RCC 7860 (cell line): Measurements from ENCODE around the gene ABLIM1.

Source experiments
- DNase-seq: peaks from one replicate; pipeline ENCODE4 v3.0.0-alpha.2; 2015; ENCODE audit warnings: low spot score
- FAIRE-seq: peaks from 2 replicates; lab custom pipeline; 2012; peaks lifted over from hg19 to GRCh38; lab: Jason Lieb, UNC

ABLIM1 gene

DNA sequence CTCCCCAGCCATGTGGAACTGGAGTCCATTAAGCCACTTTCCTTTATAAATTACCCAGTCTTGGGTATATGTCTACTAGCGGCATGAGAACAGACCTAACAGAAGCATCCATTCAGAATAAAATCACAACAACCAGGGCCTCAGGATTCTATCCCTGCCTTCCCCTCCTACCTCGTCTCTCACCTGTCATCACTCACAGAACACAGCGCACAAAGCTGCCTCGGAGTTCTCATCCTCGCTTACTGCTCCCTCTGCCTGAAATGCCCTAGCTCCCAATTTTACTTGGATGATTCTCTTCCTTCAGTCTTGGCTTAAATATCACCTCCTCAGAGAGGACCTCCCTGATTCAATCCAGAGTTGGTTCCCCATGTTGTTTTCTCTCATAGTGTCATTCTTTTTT, 183.1 kb downstream of the ABLIM1 start:
- DNase-seq (no peak), FAIRE-seq (no peak)

DNA sequence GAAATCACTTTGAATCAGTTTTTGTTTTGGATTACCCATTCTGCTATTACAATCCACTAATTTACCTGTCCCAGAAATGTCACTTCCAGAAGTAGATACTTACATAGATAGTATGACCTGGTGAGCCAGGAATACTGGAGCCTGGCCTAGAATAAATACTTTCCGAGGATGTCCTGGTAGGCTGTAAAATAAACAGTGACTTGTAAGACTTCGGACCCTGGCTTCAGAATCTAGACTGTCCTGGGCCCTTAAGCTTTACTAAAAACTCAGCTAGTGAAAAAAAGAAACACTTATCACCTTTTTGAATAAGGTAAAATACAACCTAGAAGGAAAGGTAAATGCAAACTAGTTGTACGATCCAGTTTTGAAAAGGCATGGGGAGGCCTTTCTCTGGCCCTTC, 184.3 kb downstream of the ABLIM1 start:
- no peak for DNase-seq
- FAIRE-seq, result no peak

DNA sequence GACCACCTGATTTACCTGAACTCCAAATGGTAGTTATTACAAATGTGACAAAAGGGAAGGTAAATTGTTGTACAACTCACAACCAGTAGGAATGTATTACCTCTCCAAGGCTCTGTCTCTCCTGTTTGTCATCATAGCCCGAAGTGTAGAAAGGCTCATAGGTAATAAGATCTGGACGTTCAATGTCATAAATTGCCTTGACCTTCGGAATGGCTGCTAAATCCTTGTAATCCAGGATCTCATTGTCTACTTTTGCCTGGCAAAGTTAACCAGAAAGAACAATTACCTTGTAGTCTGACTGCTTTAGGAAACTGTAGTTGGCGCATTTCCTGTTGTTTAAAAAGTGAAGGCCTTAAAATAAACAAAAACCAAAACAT, 185.2 kb downstream of the ABLIM1 start:
- DNase-seq (no peak), FAIRE-seq (no peak)

DNA sequence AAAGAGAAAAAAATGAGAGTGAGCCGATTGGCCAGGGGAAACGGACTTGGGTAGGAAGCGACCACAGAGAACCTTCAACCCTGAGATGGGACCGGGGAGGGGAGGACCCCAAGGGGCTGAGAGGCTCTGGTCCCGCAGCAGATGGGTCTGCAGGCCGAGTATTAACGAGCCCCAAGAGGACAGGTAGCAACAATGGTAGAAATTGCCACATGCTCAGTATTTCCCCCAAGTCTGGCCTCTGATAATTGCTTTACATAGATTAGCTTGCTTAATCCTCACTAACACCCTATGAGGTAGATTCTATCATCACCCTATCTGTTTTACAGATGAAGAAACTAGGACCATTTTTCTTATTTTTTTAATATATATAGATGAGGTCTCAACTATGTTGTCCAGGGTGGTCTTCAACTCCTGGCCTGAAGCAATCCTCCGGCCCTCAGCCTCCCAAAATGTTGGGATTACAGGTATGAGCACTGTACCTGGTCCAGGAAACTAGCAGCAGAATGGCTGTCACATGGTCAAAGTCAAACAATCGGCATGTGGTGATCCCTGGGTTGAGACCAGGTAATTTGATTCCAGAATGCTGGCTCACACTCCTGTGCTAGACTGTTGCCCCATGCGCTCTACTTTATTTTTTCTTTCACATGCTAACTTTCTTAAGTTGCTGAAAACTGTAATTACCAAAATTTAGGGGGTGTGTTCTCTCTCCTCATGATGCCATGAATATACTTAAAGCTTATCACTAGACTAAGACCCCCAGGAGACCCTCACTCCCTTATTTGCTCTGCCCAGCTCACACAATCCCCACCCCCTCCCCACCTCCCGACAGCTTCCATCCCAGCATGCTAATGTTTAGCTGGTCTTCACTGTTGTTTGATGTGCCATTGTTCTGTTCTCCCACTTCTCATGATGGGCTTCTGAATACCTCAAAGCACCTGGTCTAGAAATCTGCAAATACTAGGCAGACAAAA, 185.9 kb downstream of the ABLIM1 start:
- FAIRE-seq (no peak), DNase-seq (no peak)

DNA sequence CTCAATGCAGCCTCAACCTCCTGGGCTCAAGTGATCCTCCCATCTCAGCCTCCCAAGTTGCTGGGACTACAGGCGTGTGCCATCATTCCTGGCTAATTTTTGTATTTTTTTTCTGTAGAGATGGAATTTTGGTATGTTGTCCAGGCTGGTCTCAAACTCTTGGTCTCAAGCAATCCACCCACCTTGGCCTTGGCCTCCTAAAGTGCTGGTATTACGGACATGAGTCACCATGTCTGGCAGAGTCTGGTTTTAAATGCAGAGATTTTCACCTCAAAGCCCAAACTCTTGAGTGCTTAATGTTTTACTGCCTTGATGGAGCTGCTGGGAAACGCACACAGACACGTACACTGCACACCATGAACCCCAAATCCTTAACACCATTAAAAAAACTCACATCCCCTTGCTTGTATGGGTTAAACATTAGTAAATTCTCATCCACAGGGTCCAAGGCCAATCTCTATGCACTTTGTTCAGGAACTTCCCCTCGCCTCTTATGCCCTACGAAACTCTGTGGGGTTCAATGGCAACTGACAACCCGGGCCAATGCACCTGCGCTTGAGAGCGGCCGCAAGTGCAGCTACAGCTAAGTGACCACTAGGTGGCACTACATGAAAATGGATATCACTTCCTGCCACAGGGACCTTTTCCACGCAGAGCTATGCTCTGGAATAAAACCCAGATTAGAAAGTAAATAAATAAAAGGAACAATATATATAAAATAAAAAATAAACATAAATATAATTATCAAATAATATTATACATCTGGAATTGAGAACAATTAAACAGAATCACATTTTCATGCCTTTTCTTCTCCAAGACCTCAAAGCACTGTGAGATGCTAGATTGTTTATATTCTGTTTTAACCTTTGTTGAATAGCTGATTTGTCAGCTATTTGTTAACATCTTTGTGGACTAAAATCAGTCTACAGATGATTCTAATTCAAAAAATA, 186.8 kb downstream of the ABLIM1 start:
- peak; percentile 54 for DNase-seq
- peak; percentile 87 for FAIRE-seq

DNA sequence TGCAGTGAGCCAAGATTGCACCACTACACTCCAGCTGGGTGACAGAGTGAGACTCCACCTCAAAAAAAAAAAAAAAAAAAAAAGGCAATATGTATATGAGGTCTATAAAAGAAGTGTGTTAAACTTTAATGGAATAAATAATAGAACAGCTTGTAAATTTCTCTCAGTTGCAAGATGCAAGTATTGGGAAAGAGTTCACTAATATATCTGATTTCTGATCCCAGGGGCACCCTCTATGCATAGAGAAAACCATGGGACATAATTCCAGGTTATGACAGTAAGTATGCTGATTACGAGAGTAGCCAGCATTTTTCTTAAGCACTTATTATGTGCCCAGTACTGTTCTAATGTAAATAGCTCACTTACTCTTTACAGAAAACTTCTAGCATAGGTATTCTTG, 187.7 kb downstream of the ABLIM1 start:
- FAIRE-seq (no peak), DNase-seq (no peak)

DNA sequence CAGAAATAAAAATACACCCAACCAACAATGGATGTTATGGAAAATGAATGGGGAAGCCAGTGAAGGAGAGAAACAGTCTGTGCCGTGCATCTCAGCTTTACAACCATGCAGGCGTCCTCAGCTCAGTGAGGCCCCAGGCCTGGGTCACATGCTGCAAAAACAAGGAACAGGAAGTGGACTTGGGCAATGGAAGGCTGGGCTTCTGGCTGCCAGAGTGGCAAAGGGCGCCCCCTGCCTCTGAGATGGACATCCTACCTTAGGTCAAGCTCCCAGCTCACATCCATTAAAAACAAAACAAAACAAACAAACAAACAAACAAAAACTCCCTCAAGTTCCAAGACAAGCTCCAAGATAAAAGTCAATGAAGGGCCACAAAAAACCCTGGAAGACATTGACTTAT, 199.1 kb downstream of the ABLIM1 start:
- DNase-seq (peak; percentile 26), FAIRE-seq (no peak)

DNA sequence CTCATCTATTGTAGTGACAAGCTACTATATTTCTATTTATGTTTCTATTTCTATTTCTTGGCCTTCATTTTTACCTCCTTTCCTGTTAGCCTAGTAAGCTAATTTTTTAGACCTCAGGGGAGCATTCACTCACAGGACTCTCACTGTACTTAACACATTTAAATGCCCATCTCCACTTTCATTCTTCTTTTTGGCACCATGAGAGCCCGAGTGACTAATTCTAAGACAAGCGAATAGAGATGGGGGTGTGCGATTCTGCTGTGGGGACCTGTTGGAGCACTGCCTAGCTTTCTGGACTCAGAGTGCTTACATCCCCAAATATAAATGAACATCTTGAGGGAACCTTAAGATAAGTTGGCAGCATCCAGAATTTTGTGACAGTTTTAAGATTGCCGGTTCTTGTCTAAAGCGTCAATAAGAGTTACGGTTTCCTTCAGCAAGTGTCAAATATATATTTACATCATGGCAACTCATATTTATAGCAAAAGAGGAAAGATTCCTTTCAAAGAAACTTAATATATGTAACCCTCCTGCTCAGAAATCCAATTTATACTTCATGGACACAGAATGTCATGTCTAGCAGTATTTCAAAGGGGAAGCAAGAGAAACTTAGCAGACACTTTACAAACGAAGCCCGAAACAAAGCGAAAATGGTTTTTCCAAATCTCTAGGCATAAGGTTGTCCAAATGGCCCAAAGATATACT, 199.7 kb downstream of the ABLIM1 start:
- no peak for FAIRE-seq

DNA sequence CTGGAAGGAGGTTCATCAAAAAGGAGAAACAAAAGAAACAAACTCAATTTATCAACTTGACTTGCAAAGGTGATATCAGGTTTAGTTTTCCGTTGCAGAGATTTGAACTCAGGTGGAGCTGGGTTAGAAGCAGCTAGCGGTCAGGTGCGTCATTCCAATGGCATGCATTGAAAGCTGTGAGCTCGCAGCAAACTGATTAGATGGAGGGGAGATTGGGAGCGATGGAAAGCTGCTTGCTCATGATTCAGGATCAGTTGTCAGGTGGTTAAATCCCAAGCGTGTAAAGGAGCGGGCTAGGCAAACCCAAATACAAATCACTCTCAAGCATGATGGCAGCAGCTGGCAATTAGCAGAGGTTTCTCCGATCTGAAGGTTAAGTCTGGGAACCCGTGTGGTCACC, 204.5 kb downstream of the ABLIM1 start:
- no peak for FAIRE-seq

More for the DNA sequence above, 199.7 kb downstream of the ABLIM1 start:
- no peak for DNase-seq

DNA sequence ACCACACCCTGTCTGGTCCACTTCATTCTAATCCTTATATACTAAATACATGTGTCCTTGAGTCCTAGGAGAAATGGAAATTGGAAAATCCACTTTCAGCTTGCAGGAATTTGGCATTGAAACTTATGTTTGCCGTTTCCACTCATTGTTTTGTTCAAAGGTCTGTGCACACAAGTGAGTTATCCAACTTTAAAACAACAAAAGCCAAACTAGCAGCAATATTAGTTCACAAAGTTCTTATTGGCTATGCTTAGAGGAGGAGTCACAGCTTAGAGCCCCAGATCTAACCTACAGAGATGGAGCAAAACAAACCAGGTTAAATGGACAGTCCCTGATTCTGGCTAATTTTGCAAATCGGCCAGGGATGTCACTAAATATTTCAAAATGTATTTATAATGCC, 209.2 kb downstream of the ABLIM1 start:
- DNase-seq (no peak), FAIRE-seq (no peak)

More for the DNA sequence above, 204.5 kb downstream of the ABLIM1 start:
- DNase-seq, result no peak

DNA sequence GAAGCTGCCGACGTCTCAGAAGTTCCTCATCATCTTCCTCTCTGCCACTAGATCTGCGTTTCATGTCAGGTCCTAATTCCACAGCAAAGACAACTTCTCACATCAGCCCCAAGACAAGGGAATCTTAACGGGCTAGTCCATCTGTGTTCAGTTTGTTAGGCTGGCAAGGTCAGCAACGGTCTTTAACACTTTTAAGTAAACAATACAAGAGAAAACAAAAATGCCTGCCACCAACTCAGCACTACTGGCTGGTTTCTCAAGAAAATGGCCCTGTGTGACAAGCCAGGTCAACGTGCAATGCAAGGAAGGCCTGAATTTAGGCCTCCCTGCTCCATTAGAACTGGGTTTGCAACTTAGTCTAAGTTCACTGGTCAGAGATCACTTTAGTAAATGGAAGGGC, 212.7 kb downstream of the ABLIM1 start:
- no peak for DNase-seq
- FAIRE-seq, result no peak

DNA sequence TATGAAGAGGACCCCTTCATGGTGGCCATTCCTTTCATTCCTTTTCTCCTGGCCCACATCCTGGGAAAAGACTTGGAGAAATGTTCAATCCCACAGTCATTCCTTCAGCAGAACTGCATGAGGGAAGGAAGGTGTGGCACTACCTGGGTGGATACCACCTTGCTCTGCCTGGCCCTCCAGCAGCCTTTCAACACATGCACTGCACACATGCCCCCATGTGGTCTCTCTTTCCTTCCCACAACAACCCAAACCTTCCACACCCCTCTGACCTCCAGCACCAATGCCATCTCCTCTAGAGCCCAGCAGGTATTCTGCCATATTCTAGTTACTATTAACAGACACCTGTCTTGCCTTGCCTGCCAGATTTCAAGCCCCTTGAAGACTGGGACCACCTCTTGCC, 213.3 kb downstream of the ABLIM1 start:
- FAIRE-seq (no peak), DNase-seq (no peak)

DNA sequence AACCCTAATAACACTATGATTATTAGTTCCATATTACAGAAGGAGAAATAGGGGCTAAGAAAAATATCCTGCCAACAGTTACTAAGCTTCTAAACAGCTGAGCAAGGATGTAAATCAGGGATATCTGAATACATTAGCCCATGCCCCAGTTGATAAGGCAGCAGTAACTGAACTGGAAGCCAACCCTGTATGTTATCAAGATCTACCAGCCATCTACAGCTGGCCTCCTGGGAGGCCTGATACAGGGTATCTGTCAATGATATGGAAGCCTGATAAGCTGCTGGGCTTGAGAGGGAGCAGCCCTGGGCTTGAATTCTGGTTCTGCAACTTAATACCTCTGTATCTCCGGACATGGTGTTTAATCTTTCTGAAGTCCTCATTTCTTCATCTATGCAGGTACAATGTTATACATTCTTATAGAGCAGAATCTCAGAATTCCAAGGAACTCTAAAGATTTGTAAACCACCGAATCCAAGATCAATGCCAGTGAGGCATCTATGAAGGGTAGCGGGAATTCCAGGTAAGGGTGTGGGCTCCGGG, 215.9 kb downstream of the ABLIM1 start:
- no peak for DNase-seq
- FAIRE-seq, result no peak

DNA sequence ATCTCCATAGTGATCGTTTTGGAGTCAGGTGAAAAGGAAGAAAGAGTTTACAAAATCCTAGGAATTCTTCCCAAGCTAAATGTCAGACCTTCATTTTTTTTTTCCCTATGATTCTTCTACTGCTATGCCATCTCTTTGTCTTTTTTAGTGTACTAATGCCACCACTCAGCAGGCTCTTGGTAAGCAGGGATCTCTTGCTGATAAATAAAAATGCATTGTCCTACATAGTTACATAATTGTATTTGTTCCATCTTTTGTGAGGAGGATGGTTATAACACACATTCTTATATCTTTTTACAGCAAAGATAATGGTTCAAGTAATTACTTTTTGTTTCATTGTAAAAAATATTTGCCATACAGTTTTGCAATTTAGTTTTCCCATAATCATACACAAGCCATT, 217.0 kb downstream of the ABLIM1 start:
- DNase-seq, result no peak
- FAIRE-seq, result no peak

DNA sequence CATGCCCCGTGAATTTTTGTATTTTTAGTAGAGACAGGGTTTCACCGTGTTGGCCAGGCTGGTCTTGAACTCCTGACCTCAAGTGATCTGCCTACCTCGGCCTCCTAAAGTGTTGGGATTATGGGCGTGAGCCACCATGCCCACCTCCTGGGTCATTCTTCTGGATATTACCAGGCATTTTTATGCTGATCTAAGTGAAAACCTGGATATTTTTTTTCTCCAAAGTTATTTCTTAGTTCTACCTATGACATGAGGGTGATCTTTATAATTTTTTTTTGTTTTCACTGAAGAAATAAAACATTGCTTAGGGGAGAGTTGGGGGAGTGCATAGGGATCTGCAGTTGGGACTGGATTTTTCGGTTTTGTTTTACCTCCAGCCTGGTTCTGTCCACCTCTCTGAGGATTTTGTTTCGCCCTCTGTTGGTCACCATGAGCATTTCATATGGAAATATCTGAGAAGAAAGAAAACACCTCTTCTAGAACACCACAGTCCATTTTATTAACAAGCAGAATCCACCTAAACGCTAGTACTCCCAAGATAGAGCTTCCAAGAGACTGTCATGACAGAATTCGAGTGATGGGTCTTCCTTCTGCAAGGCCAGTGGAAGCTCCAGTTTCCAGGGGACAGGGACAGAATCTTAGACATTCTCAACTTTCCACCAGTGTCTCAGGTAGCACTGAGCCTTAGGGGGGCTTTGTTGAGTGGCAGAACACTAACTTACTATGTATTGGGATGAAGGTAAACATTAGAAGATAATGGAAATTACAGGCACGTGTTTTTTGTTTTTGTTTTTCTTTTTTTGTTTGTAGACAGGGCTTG, 220.4 kb downstream of the ABLIM1 start:
- FAIRE-seq, result peak; percentile 8
- DNase-seq, result no peak

DNA sequence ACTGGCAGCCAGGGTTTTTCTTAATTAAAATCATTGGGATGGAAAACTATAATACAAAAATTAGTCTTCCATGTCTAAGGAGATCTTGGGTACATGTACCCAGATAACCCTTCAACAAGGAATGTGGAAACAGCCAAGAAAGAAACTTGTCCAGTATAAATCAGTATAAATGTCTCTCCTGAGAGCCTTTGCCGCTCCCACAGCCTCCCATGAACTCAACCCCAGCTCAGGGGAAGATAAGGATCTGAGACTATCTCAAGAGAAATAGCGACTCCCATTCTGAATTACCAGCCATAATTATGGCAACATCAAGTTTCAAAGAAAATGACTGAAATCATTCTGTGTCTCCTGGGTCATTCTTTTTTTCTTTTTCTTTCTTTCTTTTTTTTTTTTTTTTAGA, 221.1 kb downstream of the ABLIM1 start:
- FAIRE-seq, result no peak
- DNase-seq, result no peak

DNA sequence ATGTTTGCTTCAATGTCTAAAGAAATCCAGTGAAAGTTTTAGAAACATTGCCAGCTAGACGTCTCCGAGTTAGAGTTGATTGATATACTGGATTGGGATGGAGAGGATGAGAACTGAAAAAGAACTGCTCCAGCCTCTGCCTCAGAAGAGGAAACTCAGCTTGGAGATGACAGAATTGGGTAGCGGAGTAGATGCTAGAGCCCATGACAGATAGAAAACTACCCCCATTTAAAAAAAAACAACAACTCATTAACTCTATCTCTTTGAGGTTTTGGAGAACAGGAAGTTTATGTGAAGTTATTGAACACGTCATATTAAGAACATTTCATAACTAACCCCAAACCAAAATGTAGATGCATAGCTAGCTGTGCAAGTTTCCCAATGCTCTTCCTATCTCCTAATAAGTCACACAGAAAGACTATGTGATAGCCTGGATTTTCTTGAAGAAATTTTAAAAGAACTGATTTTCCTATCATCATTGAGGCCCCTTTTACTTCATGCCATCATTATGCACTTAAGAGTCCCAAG, 225.4 kb downstream of the ABLIM1 start:
- no peak for FAIRE-seq
- DNase-seq, result no peak

DNA sequence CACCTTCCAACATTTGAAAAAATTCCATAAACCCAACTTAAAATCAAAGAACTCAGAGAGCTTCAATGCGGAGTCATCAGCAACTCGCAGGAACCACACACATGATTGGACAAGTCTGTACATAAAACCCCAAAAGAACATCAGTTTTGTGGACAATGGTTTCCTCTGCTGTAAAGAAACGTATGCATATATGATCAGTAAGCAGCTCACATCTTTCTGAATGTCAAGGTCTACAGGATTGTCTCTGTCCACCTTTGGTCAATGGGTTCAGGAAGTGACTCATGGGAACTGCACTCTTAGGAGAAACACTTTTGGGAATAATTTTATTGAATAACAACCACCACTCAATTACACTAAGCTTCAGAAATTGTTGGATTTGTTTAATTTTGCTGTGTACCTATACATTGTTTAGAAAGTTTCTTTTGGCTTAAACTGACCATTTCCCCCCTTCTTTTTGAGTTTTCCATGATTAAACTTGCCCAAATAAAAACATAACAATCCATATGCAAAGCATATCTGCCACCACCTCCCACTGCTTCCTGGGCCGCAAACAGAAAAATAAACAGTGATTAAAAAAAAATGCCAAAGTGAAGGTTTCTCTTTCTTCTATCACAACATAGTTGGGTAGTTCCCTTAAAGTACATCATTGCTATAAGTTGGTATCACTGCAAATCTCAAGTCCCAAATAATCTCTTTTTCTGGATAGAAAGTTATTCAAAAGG, 226.5 kb downstream of the ABLIM1 start:
- FAIRE-seq, result no peak

More for the DNA sequence above, 226.5 kb downstream of the ABLIM1 start:
- DNase-seq, result no peak
